Spleen (tissue), 7 donors: Measurements from ENCODE around the gene PHACTR1.

Source experiments
- POLR2A ChIP-seq, 3 donors: fragments of 450-650 bp; IDR thresholded peaks; one replicate each; pipeline ENCODE4 v1.5.1; 2017; ENCODE audit warnings: antibody characterized with exemption in 3 of 3, mild to moderate bottlenecking in 1 of 3
- TF ChIP-seq, protein P1 (sequence below), 11 experiments: fragments of 200-600 bp in 7 of 11; fragments of 450-650 bp in 4 of 11; sonication (generic) in 4 of 11; IDR thresholded peaks in 8 of 11; conservative IDR thresholded peaks in 3 of 11; 1 replicate in 7 of 11; 2 replicates in 4 of 11; pipeline versions ENCODE4 v1.4.0 to v1.8.0; 2016 to 2021; ENCODE audit warnings: antibody characterized with exemption in 11 of 11, inconsistent platforms in 4 of 11, mild to moderate bottlenecking in 1 of 11
- donor health status: DM: no; HTN: no; CAD: no; lungs with moderate emphysema.
- donor health status: DM: no; HTN: no; CAD: no.
- donor health status: DM: no; HTN: no; CAD: no.

DNA sequence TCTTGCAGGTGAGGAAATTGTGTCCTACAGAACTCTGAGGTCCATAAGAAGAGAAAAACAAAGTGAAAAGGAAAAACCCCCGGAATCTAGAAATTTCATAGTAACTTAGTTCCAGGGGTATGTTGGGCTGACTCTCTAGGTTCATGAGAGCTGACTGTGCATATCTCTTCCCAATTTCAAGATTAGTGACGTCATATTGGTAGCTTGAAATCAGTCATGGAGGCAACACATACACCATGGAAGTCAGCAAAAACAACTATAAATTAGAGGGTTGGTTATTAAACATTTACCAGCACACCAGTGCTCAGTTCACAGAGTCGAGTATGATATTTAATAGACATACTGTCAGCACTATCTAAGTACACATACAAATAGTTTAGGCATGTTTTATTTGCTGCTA, 49.8 kb downstream of the PHACTR1 start:
- TF ChIP-seq POLR2A (IDR thresholded peaks at IDR 0.05), result no peak
- TF ChIP-seq, protein P1, sequence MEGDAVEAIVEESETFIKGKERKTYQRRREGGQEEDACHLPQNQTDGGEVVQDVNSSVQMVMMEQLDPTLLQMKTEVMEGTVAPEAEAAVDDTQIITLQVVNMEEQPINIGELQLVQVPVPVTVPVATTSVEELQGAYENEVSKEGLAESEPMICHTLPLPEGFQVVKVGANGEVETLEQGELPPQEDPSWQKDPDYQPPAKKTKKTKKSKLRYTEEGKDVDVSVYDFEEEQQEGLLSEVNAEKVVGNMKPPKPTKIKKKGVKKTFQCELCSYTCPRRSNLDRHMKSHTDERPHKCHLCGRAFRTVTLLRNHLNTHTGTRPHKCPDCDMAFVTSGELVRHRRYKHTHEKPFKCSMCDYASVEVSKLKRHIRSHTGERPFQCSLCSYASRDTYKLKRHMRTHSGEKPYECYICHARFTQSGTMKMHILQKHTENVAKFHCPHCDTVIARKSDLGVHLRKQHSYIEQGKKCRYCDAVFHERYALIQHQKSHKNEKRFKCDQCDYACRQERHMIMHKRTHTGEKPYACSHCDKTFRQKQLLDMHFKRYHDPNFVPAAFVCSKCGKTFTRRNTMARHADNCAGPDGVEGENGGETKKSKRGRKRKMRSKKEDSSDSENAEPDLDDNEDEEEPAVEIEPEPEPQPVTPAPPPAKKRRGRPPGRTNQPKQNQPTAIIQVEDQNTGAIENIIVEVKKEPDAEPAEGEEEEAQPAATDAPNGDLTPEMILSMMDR (IDR thresholded peaks at IDR 0.05 in 8 of 11, conservative IDR thresholded peaks at IDR 0.05 in 3 of 11), result no peak
